Measurements from ENCODE around the gene TRAK1. TPM values are rescaled to one million over a fixed set of nuclear protein-coding genes. Genes with fewer than 3 reads are reported as not detected.

The TRAK1 gene
- polyA plus RNA-seq, 1 donor (not counting 4 experiments of a cell fraction or from before 2014, with no cell fraction given) = 58.2 TPM

GRCh38 chr3:42266085-42266484 lies 174.9 kb downstream of the TRAK1 start, which contains the start of gene CCK:
Gene CCK, minus strand, starts transcription at chr3:42266185. Its CDS starts 2,555 bp downstream, at chr3:42263630.
- dilution Hi-C loops (cut with MboI; ENCODE audit: extremely low pct_ligation_motif_present, low sequenced_read_pairs) = loop anchor here (25.0 kb wide), 2 partner anchors 96 to 171 kb away; no protein-coding TSS in a partner anchor
- H3K27me3 ChIP-seq (ENCODE audit: control insufficient read depth, extremely low read depth, insufficient read depth, low read length) = peaks cover 56% of the 10 kb centered on the region
- peaks cover 31% of the 10 kb centered on the region for H3K4me1 ChIP-seq (ENCODE audit: control insufficient read depth, extremely low read depth, insufficient read depth, low read length)
- no peak within 1 kb of the TSS for H3K9ac ChIP-seq (ENCODE audit: control insufficient read depth, extremely low read depth, insufficient read depth, low read length)
- no peak for DNase-seq (ENCODE audit: low read depth, low spot score)
- TF ChIP-seq CTCF (optimal IDR thresholded peaks at IDR 0.05 in 1 of 3, IDR thresholded peaks at IDR 0.05 in 1 of 3, conservative IDR thresholded peaks at IDR 0.05 in 1 of 3; ENCODE audit: extremely low read depth in 1 of 3, insufficient read depth in 2 of 3, low read length in 3 of 3) (no peak), EZH2 (IDR thresholded peaks at IDR 0.05; ENCODE audit: low read length) (no peak)
- H3K36me3 ChIP-seq (ENCODE audit: control insufficient read depth in 2 of 2, extremely low read depth in 1 of 2, insufficient read depth in 2 of 2, low read length in 2 of 2) = no peaks in the 10 kb centered on the region
- peaks cover 2% of the 10 kb centered on the region for H3K9me3 ChIP-seq (ENCODE audit: control insufficient read depth, low read depth, low read length)
- H4K20me1 ChIP-seq (ENCODE audit: control insufficient read depth, extremely low read depth, insufficient read depth, low read length) = no peaks in the 10 kb centered on the region
- no peak for FAIRE-seq
- no peak within 1 kb of the TSS for H3K27ac ChIP-seq (ENCODE audit: control insufficient read depth, insufficient read depth, low read length)
- no peak within 1 kb of the TSS for H2AFZ ChIP-seq (ENCODE audit: control insufficient read depth, low read length)
- H3K4me2 ChIP-seq (ENCODE audit: control insufficient read depth, extremely low read depth, insufficient read depth, low read depth, low read length) = no peak within 1 kb of the TSS
- no peaks in the 10 kb centered on the region for H3K79me2 ChIP-seq (ENCODE audit: control insufficient read depth, insufficient read depth, low read length)
- no peaks in the 10 kb centered on the region for H3K9me1 ChIP-seq (ENCODE audit: control insufficient read depth, extremely low read depth, insufficient read depth, low read length)
- H3K4me3 ChIP-seq (ENCODE audit: control insufficient read depth in 2 of 3, extremely low read depth in 1 of 3, insufficient read depth in 2 of 3, low read depth in 1 of 3, low read length in 3 of 3) = no peak within 1 kb of the TSS

DNA sequence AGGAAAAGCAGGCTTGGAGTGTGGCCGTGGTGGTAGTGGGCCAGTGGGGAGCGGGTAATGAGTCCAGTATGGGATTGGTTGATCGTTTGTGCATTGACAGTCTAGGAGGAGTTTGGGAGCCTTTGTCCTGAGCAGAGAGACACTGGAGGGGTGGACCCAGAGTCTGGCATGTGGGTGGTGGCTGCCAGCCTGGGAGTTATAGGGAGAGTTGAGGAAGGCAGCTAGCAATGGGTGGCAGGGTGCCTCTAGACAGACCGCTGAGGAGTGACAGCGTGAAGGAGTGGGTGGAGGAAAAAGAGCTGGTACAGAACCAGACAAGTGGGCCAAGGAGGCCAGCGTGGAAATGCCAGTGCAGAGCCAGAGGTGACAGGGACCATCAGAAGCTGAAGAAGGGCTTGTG lies 176.7 kb downstream of the TRAK1 start:
- Histone ChIP-seq H3K4me2 (ENCODE audit: control insufficient read depth, extremely low read depth, insufficient read depth, low read depth, low read length) (no peak overlapping the region), H4K20me1 (ENCODE audit: control insufficient read depth, extremely low read depth, insufficient read depth, low read length) (no peaks in the 10 kb centered on the region), H3K9me1 (ENCODE audit: control insufficient read depth, extremely low read depth, insufficient read depth, low read length) (no peaks in the 10 kb centered on the region), H3K79me2 (ENCODE audit: control insufficient read depth, insufficient read depth, low read length) (no peaks in the 10 kb centered on the region), H3K4me1 (ENCODE audit: control insufficient read depth, extremely low read depth, insufficient read depth, low read length) (peaks cover 17% of the 10 kb centered on the region), H3K9ac (ENCODE audit: control insufficient read depth, extremely low read depth, insufficient read depth, low read length) (no peak overlapping the region), H3K36me3 (ENCODE audit: control insufficient read depth in 2 of 2, extremely low read depth in 1 of 2, insufficient read depth in 2 of 2, low read length in 2 of 2) (no peaks in the 10 kb centered on the region), H3K4me3 (ENCODE audit: control insufficient read depth in 2 of 3, extremely low read depth in 1 of 3, insufficient read depth in 2 of 3, low read depth in 1 of 3, low read length in 3 of 3) (no peak overlapping the region), H3K27me3 (ENCODE audit: control insufficient read depth, extremely low read depth, insufficient read depth, low read length) (peaks cover 56% of the 10 kb centered on the region), H3K27ac (ENCODE audit: control insufficient read depth, insufficient read depth, low read length) (no peak overlapping the region), H2AFZ (ENCODE audit: control insufficient read depth, low read length) (no peak overlapping the region), H3K9me3 (ENCODE audit: control insufficient read depth, low read depth, low read length) (peaks cover 2% of the 10 kb centered on the region)
- TF ChIP-seq EZH2 (IDR thresholded peaks at IDR 0.05; ENCODE audit: low read length) (no peak), CTCF (optimal IDR thresholded peaks at IDR 0.05 in 1 of 3, IDR thresholded peaks at IDR 0.05 in 1 of 3, conservative IDR thresholded peaks at IDR 0.05 in 1 of 3; ENCODE audit: extremely low read depth in 1 of 3, insufficient read depth in 2 of 3, low read length in 3 of 3) (no peak)
- DNase-seq (ENCODE audit: low read depth, low spot score) (no peak), FAIRE-seq (no peak)
- dilution Hi-C loops (cut with MboI; ENCODE audit: extremely low pct_ligation_motif_present, low sequenced_read_pairs) = loop anchor here (25.0 kb wide), 2 partner anchors 94 to 169 kb away; no protein-coding TSS in a partner anchor
